C4-2B (cell line): Measurements from ENCODE around the gene RHCE.
"Not testable (repeated sequence)": the region's sequence is repeated elsewhere in the genome, so short reads cannot be mapped to it uniquely, and the experiment has no call there.

Experiments
- H3K27ac ChIP-seq: fragments of 450-650 bp; 2 replicates; pipeline ENCODE4 v1.5.1; 2017
- ZFX ChIP-seq: fragments of 450-650 bp; IDR thresholded peaks from 2 replicates; pipeline ENCODE4 v1.6.1; 2017
- TF ChIP-seq, protein P1 (sequence below): fragments of 450-650 bp; conservative IDR thresholded peaks from 2 replicates; pipeline ENCODE4 v1.5.1; 2017; ENCODE audit warnings: mild to moderate bottlenecking

The RHCE gene

DNA sequence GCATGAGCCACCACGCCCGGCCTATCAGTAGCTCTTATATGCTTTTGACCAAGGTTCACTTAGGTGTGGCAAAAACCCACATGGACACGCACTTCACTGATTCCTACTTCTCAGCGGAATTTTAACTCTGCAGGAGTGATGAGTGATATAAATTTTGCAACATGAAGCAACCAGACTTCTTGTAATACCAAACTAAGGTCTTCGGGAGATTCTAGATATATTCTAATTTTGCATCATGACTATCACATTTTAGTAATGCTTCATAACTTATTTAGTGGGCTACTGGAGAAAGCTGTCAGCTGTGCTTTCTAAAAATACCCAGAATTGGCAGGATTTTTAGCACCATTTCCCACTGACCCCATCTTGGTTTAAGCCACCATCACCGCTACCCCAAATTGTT, 27.8 kb downstream of the RHCE start:
- H3K27ac ChIP-seq: no peak overlapping the region
- TF ChIP-seq ZFX: no peak
- TF ChIP-seq, protein P1, sequence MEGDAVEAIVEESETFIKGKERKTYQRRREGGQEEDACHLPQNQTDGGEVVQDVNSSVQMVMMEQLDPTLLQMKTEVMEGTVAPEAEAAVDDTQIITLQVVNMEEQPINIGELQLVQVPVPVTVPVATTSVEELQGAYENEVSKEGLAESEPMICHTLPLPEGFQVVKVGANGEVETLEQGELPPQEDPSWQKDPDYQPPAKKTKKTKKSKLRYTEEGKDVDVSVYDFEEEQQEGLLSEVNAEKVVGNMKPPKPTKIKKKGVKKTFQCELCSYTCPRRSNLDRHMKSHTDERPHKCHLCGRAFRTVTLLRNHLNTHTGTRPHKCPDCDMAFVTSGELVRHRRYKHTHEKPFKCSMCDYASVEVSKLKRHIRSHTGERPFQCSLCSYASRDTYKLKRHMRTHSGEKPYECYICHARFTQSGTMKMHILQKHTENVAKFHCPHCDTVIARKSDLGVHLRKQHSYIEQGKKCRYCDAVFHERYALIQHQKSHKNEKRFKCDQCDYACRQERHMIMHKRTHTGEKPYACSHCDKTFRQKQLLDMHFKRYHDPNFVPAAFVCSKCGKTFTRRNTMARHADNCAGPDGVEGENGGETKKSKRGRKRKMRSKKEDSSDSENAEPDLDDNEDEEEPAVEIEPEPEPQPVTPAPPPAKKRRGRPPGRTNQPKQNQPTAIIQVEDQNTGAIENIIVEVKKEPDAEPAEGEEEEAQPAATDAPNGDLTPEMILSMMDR: no peak

DNA sequence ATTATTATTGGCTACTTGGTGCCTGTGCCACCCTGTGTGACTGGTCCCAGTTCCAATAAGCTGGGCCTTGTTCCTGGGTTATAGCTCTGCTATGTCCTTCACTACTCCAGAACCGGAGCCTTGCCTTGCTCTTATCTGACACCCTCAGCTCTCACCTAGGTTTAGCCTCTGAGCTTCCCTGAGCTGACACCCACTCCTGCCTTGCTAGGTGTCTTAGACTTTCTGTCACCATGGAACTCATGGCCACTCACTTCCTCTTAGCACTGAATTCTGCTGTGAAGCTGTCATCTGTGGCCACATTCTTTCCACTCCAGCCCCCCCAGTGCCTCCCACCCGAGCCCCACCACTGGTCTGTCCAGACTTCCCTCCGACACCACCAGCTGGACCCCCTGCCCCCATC, 30.9 kb downstream of the RHCE start:
- not testable (repeated sequence) for H3K27ac ChIP-seq

DNA sequence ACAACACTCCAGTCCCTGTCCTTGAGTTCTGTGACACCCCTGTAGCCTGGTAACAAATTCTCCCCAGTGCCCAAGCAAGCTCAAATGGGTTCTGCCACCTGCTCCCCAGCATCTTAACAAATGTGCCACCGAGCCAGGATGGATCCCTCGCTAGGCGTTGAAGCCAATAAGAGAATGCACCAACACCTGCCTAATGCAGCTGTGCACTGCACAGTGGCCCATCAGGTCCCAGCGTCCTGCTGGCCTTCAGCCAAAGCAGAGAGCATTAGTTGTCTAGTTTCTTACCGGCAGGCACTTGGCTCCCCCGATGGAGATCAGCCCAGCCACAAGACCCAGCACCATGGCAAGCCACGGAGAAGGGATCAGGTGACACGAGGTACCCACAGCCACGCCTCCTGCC, 31.9 kb downstream of the RHCE start:
- H3K27ac ChIP-seq: not testable (repeated sequence)

DNA sequence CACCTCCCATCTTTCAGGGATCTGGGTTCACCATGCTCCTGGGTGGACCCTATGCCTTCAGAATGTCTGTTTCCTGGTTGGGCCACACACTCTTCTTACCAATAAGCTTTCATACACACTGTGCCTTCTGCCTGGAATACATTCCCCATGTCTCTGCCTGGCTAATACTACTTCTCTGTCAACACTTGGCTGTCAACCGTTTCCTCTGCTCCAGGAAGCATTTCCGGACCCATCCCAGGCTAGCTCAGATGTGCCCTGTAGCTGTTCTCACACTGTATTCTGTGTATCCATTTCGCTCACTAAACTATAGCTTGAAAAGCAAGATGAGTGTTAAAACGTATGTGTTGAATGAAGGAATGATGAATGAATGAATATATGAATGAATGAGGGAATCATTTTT, 33.5 kb downstream of the RHCE start:
- not testable (repeated sequence) for H3K27ac ChIP-seq

DNA sequence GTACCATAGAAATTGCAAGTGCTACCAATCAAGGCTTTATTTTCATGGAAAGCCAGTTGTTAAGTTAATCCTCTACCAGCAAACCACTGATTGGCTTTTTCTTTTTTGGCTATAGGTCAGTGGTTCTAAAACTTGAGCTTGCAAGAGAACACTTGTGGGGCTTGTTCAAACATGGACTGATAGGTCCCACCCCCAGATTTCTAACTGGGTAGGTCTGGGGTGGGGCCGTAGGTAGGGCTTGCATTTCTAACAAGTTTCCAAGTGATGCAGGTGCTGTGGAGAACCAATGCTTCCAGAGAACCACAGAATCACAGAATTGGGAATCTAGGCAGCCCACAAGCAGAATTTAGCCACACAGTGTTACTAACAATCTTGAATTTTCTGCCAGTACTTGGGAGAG, 36.8 kb downstream of the RHCE start:
- H3K27ac ChIP-seq: not testable (repeated sequence)

DNA sequence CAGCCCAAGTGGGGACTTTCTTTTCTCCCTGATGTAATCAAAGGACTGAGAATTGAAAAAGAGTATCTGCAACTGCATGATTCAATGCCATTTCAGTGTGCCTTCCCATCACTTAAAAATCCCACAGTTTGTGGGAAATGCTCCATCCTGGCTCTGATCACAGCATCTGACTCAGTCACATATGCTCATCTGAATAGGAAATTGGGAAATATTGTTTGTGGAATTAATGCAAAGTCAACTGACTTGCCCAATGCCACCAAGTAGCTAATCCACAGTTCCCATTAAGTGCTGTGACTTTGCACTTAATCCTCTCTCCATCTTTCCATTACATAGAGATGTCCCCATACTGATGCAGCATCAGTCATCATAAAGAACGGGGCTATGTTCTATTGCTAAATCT, 37.5 kb downstream of the RHCE start:
- not testable (repeated sequence) for H3K27ac ChIP-seq

DNA sequence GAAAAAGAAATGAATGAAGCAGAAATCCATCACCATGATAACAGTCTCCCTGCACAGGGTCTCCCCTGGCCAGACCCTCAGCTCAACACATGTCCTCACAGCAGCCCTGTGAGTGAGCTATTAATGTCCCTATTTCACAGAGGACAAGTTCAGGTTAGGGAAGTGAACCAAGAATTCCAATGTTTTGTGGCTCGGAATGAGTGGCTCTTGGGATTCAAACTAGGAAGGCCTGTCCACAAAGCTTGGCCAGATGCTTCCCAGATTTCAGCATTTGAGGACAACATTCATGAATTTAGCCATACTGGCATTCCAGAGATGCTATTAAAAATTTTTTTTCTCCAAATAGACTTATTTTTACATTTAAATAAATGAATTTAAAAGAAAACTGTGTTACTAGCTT, 38.1 kb downstream of the RHCE start:
- H3K27ac ChIP-seq: not testable (repeated sequence)

DNA sequence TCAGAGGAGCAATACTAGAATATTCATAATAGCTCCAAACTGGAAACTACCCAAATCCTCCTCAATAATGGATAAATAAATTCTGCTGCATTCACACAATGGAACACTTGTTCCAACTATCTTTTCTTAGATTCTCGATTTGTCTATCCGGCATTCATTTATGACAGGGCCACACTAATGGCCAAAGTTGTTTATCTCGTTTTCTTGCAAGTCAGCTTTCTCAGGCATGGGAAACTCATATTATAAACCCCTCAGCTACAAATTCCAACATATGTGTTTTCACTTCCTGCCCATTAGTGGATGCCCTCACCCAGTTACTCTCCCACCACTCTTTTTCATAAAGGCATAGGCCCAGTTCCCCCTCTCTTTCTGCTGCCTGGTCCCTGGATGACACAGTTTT, 42.3 kb downstream of the RHCE start:
- H3K27ac ChIP-seq: not testable (repeated sequence)

DNA sequence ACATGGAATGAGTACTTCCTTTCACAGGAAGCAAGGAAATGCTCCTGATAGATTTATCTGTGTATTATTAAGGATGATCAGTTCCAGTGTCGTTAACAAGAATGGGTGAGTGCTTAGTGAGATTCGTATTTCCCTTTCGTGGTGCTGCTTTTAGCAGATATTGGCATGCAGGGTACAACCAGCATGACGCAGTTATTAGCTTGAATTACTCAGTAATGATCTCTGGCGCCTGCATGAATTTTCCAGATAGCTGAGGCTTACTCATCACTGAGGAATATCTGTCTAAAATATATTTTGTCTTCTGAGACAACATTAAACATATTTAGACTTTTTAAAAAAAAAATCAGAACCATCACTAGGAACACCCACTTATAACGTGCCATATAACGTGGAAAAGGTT, 48.9 kb downstream of the RHCE start:
- H3K27ac ChIP-seq: not testable (repeated sequence)

DNA sequence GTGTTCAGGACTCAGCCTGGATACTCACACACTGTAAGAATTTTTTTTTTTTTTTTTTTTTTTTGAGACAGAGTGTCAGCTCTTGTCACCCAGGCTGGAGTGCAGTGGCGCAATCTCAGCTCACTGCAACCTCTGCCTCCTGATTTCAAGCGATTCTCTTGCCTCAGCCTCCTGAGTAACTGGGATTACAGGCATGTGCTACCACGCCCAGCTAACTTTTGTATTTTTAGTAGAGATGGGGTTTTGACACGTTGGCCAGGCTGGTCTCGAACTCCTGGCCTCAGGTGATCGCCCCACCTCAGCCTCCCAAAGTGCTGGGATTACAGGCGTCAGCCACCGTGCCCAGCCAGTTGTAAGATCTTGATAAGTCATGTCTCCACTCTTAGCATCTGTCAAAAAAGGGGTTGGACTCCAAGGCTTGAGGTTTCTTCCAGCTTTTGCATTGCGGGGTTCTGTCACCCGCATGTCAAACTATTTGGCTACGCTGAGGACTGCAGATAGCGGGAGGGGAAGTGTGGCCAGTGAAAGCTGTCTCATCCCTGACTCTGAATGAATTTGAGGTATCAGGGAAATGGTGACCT, 50.8 kb downstream of the RHCE start:
- not testable (repeated sequence) for H3K27ac ChIP-seq

DNA sequence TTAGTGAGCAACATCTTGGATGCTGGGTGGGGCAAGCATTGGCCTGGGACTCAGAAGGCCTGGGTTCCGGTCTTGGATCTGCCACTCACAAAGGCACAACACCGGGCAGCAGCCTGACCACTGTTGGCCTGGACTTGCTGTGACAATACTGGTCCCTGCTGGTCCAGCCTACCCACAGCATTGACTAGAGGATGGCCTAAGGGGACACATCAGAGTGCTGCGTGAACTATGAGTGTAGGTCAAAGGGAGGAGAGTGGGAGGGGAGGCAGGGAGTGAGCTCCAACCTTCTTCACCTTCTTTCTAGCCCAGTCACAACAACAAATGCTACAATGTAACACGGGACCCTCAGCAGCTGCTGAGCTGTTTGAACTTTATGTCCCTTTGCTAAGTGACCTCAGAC, 51.4 kb downstream of the RHCE start:
- no peak for TF ChIP-seq ZFX
- TF ChIP-seq, protein P1: no peak
- H3K27ac ChIP-seq: no peak overlapping the region

DNA sequence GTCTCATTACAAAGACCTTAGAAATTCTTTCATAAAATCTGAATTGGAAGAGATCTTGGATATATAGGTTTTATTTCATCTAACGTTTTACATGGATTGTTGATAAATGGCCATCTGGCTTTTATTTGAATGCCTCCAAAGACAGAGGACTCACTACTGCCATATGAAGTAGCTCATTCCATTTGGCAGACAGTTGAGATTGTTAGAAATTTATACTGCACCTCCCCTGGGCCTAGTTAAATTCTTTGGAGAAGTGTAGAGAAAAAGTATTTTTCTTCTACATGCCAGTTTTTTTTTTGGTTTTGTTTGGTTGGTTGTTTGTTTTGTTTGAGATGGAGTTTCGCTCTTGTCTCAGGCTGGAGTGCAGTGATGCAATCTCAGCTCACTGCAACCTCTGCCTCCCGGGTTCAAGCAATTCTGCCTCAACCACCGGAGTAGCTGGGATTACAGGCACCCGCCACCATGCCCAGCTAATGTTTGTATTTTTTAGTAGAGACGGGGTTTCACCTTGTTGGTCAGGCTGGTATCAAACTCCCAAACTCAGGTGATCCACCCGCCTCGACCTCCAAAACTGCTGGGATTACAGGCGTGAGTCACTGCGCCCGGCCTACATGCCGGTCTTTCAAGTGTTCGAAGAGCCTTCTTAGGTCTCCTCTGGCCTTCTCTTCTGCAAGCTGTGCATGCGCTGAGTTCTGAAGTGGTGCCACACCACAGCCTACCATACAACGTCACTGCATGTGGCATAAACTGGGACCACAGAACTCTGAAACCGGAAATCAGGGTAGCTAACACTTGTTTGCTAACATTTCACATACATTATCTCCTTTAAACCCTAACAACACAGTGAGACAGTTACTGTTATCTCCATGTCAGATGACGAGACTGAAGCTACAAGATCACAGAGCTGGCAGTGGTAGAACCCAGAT, 57.7 kb downstream of the RHCE start:
- H3K27ac ChIP-seq: not testable (repeated sequence)

DNA sequence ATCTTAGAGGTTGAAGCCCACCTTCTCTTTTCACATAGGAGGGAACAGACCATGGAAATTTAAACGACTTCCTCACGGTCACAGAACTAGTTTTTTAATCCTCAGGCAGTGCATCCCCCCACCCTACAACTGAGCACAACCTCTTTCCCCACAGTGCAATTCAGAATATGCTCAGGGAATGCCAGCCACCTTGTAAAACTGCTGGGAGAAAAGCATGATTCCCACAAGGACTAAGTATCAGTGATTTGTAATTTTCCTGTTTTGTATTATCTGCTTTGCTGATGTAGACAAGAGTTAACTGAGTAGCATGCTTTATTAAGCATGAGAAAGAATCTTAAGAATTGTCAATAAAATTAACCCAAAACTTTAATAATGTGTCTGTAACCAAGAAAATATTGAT, 58.7 kb downstream of the RHCE start:
- H3K27ac ChIP-seq: no peak overlapping the region
- TF ChIP-seq, protein P1: no peak
- no peak for TF ChIP-seq ZFX
